IMR-90 (cell line): ENCODE data around the gene PPP2R2D. TPM values are rescaled to one million over a fixed set of nuclear protein-coding genes. Genes with fewer than 3 reads are reported as not detected.

Source experiments
- ATAC-seq: fragments of 200-7000 bp; cut with Tn5 transposase; 2 replicates; pipeline ENCODE4 v1.9.1; 2020; ENCODE audit warnings: low read depth, mild to moderate bottlenecking, moderate library complexity
- BruUV-seq: library from RNA; stranded (reverse); fragments of 400-500 nt; replicated peaks from 2 replicates; lab custom pipeline; 2021; lab: Mats Ljungman, UMichigan
- CTCF ChIA-PET: fragments of 300-600 bp; formaldehyde crosslinking; extraction: SDS; loops from one replicate; lab custom pipeline; 2021; ENCODE audit warnings: antibody characterized with exemption; lab: Yijun Ruan, JAX
- POLR2A ChIA-PET: fragments of 300-600 bp; sonication (Branson Sonifier 250); formaldehyde crosslinking; loops from one replicate; lab custom pipeline; 2022; ENCODE audit warnings: antibody characterized with exemption; ENCODE audit not compliant: unreplicated experiment; lab: Charles Lee
- DNase-seq: peaks from one replicate; pipeline ENCODE4 v3.0.0; 2013
- H2AFZ ChIP-seq: replicated peaks from 2 replicates; pipeline ENCODE3; 2013; ENCODE audit warnings: low read length, mild to moderate bottlenecking; ENCODE audit not compliant: poor library complexity
- H2AK5ac ChIP-seq: 2 replicates; pipeline ENCODE4 v1.6.1; 2013; ENCODE audit warnings: low read depth, low read length, inconsistent platforms
- H2AK9ac ChIP-seq: replicated peaks from 2 replicates; pipeline ENCODE3; 2013; ENCODE audit warnings: mild to moderate bottlenecking, low read depth, low read length, moderate library complexity; ENCODE audit not compliant: poor library complexity
- H2BK120ac ChIP-seq: 2 replicates; pipeline ENCODE4 v1.6.1; 2013; ENCODE audit warnings: low read depth, low read length, inconsistent platforms
- H2BK15ac ChIP-seq: 3 replicates; pipeline ENCODE4 v1.6.1; 2013; ENCODE audit warnings: low read depth, low read length, inconsistent platforms
- H2BK20ac ChIP-seq: 2 replicates; pipeline ENCODE4 v1.6.1; 2013; ENCODE audit warnings: low read depth, mild to moderate bottlenecking, inconsistent platforms, low read length, moderate library complexity
- H2BK5ac ChIP-seq: 2 replicates; pipeline ENCODE4 v1.6.1; 2013; ENCODE audit warnings: mild to moderate bottlenecking, low read depth, low read length, inconsistent platforms; ENCODE audit not compliant: poor library complexity, severe bottlenecking
- H3K14ac ChIP-seq: replicated peaks from 2 replicates; pipeline ENCODE4 v1.6.1; 2013; ENCODE audit warnings: low read depth, low read length, inconsistent platforms
- H3K18ac ChIP-seq: 2 replicates; pipeline ENCODE4 v1.6.1; 2013; ENCODE audit warnings: low read depth, low read length, control low read depth
- H3K23ac ChIP-seq: 2 replicates; pipeline ENCODE4 v1.6.1; 2013; ENCODE audit warnings: low read depth, low read length, inconsistent platforms
- H3K27ac ChIP-seq: 2 replicates; pipeline ENCODE4 v1.5.1; 2013; ENCODE audit warnings: mild to moderate bottlenecking, control low read depth, low read length; ENCODE audit not compliant: insufficient read depth
- H3K27me3 ChIP-seq: 2 replicates; pipeline ENCODE4 v1.6.1; 2013; ENCODE audit warnings: low read length; ENCODE audit not compliant: control insufficient read depth, insufficient read depth
- H3K36me3 ChIP-seq: 2 replicates; pipeline ENCODE4 v1.6.1; 2013; ENCODE audit warnings: low read length, mixed read lengths; ENCODE audit not compliant: control insufficient read depth, insufficient read depth
- H3K4ac ChIP-seq: 2 replicates; pipeline ENCODE4 v1.6.1; 2013; ENCODE audit warnings: low read depth, low read length, inconsistent platforms
- H3K4me1 ChIP-seq: 2 replicates; pipeline ENCODE4 v1.6.1; 2013; ENCODE audit warnings: low read length, mixed read lengths; ENCODE audit not compliant: control insufficient read depth, insufficient read depth
- H3K4me2 ChIP-seq: 2 replicates; pipeline ENCODE4 v1.6.1; 2013; ENCODE audit warnings: low read depth, mild to moderate bottlenecking, control low read depth, low read length, moderate library complexity
- H3K4me3 ChIP-seq: 2 replicates; pipeline ENCODE4 v1.5.1; 2013; ENCODE audit warnings: low read depth, mild to moderate bottlenecking, control low read depth, low read length, moderate library complexity; ENCODE audit not compliant: insufficient read depth
- H3K56ac ChIP-seq: 2 replicates; pipeline ENCODE4 v1.6.1; 2013; ENCODE audit warnings: low read length, inconsistent platforms; ENCODE audit not compliant: insufficient read depth; ENCODE audit errors: extremely low read depth
- H3K79me1 ChIP-seq, 2 experiments: 2 replicates each; pipeline ENCODE4 v1.6.1; 2013; ENCODE audit warnings: low read length in 2 of 2, inconsistent platforms in 1 of 2, low read depth in 1 of 2
- H3K9ac ChIP-seq: 2 replicates; pipeline ENCODE4 v1.6.1; 2013; ENCODE audit warnings: low read depth, low read length, control low read depth
- H3K9me1 ChIP-seq: 2 replicates; pipeline ENCODE4 v1.6.1; 2013; ENCODE audit warnings: low read length, inconsistent platforms; ENCODE audit not compliant: insufficient read depth
- H3K9me3 ChIP-seq: 2 replicates; pipeline ENCODE4 v1.6.1; 2013; ENCODE audit warnings: low read length; ENCODE audit not compliant: control insufficient read depth, insufficient read depth
- H4K20me1 ChIP-seq: 2 replicates; pipeline ENCODE4 v1.6.1; 2013; ENCODE audit warnings: low read length, inconsistent platforms; ENCODE audit not compliant: insufficient read depth
- H4K5ac ChIP-seq: 2 replicates; pipeline ENCODE4 v1.6.1; 2013; ENCODE audit warnings: mild to moderate bottlenecking, low read depth, low read length, control low read depth
- H4K8ac ChIP-seq, 2 experiments: 2 replicates each; pipeline ENCODE4 v1.6.1; 2013; ENCODE audit warnings: low read depth in 2 of 2, low read length in 2 of 2, control low read depth in 1 of 2, inconsistent platforms in 1 of 2
- H4K91ac ChIP-seq: 2 replicates; pipeline ENCODE4 v1.6.1; 2013; ENCODE audit warnings: low read depth, low read length, inconsistent platforms; ENCODE audit not compliant: insufficient read depth
- BHLHE40 ChIP-seq: fragments of 150-350 bp; IDR thresholded peaks from 2 replicates; pipeline ENCODE4 v1.6.1; 2016; ENCODE audit warnings: mild to moderate bottlenecking, low read depth, low read length
- CEBPB ChIP-seq: IDR thresholded peaks from 2 replicates; pipeline ENCODE4 v1.6.1; 2012; ENCODE audit warnings: low read depth, low read length, improper control_type of control experiment
- CTCF ChIP-seq: conservative IDR thresholded peaks from 2 replicates; pipeline ENCODE4 v1.5.1; 2012; ENCODE audit warnings: mild to moderate bottlenecking, low read depth, low read length, improper control_type of control experiment
- ELK1 ChIP-seq: fragments of 150-350 bp; IDR thresholded peaks from 2 replicates; pipeline ENCODE4 v1.6.1; 2016; ENCODE audit warnings: low read depth, mild to moderate bottlenecking, low read length, moderate library complexity, borderline replicate concordance
- FOS ChIP-seq: fragments of 150-350 bp; IDR thresholded peaks from 2 replicates; pipeline ENCODE4 v1.6.1; 2016; ENCODE audit warnings: low read depth, low read length
- MAFK ChIP-seq: IDR thresholded peaks from 2 replicates; pipeline ENCODE4 v1.6.1; 2012; ENCODE audit warnings: low read depth, low read length, improper control_type of control experiment
- MXI1 ChIP-seq: IDR thresholded peaks from 2 replicates; pipeline ENCODE4 v1.6.1; 2012; ENCODE audit warnings: low read depth, mild to moderate bottlenecking, low read length, moderate library complexity, borderline replicate concordance
- NFE2L2 ChIP-seq: fragments of 150-350 bp; IDR thresholded peaks from 2 replicates; pipeline ENCODE4 v1.6.1; 2016; ENCODE audit warnings: low read depth, mild to moderate bottlenecking, low read length
- POLR2A ChIP-seq: IDR thresholded peaks from 2 replicates; pipeline ENCODE4 v1.6.1; 2012; ENCODE audit warnings: mild to moderate bottlenecking, low read depth, low read length
- RAD21 ChIP-seq: IDR thresholded peaks from 2 replicates; pipeline ENCODE4 v1.6.1; 2012; ENCODE audit warnings: low read length, improper control_type of control experiment
- RCOR1 ChIP-seq: IDR thresholded peaks from 2 replicates; pipeline ENCODE4 v1.6.1; 2012; ENCODE audit warnings: mild to moderate bottlenecking, low read length, improper control_type of control experiment; ENCODE audit not compliant: insufficient replicate concordance
- RFX5 ChIP-seq: IDR thresholded peaks from 2 replicates; pipeline ENCODE4 v1.8.0; 2012; ENCODE audit warnings: low read depth, mild to moderate bottlenecking, low read length, moderate library complexity
- SMC3 ChIP-seq: fragments of 150-350 bp; IDR thresholded peaks from 2 replicates; pipeline ENCODE4 v1.6.1; 2016; ENCODE audit warnings: low read depth, mild to moderate bottlenecking, antibody characterized with exemption, low read length, moderate library complexity
- USF2 ChIP-seq: fragments of 150-350 bp; IDR thresholded peaks from 2 replicates; pipeline ENCODE4 v1.6.1; 2017; ENCODE audit warnings: mild to moderate bottlenecking, antibody characterized with exemption, low read length, low read depth
- WGBS, 2 experiments: methylation state at CpG; one replicate each; pipeline versions ENCODE4 v1.1.5 to v1.1.7; 2013; ENCODE audit warnings: missing lambda C conversion rate in 2 of 2; ENCODE audit not compliant: insufficient read length in 1 of 2; ENCODE audit errors: extremely low coverage in 2 of 2; 5-methylcytosine and 5-hydroxymethylcytosine counted together
- dilution Hi-C: fragments of 300-500 bp; cut with HindIII; formaldehyde crosslinking; loops from one replicate; pipeline ENCODE4 v1.14.3; 2018; ENCODE audit warnings: low sequenced_read_pairs; ENCODE audit not compliant: unreplicated experiment
- in situ Hi-C: fragments of 300-500 bp; cut with MboI; formaldehyde crosslinking; loops from 3 replicates; pipeline ENCODE4 v1.14.3; 2019; ENCODE audit warnings: low sequenced_read_pairs, inconsistent platforms, mixed read lengths
- intact Hi-C: fragments of 100-400 bp; cut with micrococcal nuclease; formaldehyde crosslinking; loops from 2 replicates; pipeline ENCODE4 v1.10.0; 2022
- polyA plus RNA-seq, 3 experiments: library from polyadenylated mRNA; depleted of rRNA; stranded (reverse); fragments of >200 nt; gene quantifications; 2 replicates each; pipeline ENCODE4 v1.2.3, GENCODE V29; 2012; ENCODE audit warnings: low replicate concordance in 1 of 3
- total RNA-seq: library from RNA; depleted of rRNA; stranded (reverse); fragments of >200 nt; gene quantifications from 2 replicates; pipeline ENCODE4 v1.2.3, GENCODE V29; 2012

Gene PPP2R2D
- total and polyA plus RNA-seq, 2 of the 4 experiments (the other 2 are of a cell fraction): 22.8 to 23.8 TPM

GRCh38 chr10:131936736-131937135 is 35.9 kb downstream of the PPP2R2D start:
- dilution Hi-C loops (no loop called here), intact Hi-C loops (no loop called here), in situ Hi-C loops (no loop called here)
- H3K27me3 ChIP-seq: no peaks in the 10 kb centered on the region
- no peaks in the 10 kb centered on the region for H3K4me1 ChIP-seq
- no peak overlapping the region for H2BK5ac ChIP-seq
- H3K14ac ChIP-seq: no peak overlapping the region
- H3K4me3 ChIP-seq: no peak overlapping the region
- H4K5ac ChIP-seq: no peak overlapping the region
- H4K20me1 ChIP-seq: peaks cover 25% of the 10 kb centered on the region
- H4K8ac ChIP-seq: no peak overlapping the region
- 93% methylated on average over 8 of the region's 18 CpGs; no CpG with 5 or more reads in 1 of the 2 experiments for WGBS, 2 experiments
- DNase-seq: no peak
- no peak for TF ChIP-seq MXI1
- TF ChIP-seq ELK1: no peak
- TF ChIP-seq RFX5: no peak
- no peak for TF ChIP-seq BHLHE40
- no peak for TF ChIP-seq RAD21
- no peak for TF ChIP-seq POLR2A
- no peak for TF ChIP-seq NFE2L2
- TF ChIP-seq FOS: no peak
- TF ChIP-seq USF2: no peak
- TF ChIP-seq MAFK: no peak
- no peak for TF ChIP-seq CEBPB
- TF ChIP-seq CTCF: no peak
- no peak for TF ChIP-seq RCOR1
- no peak for TF ChIP-seq SMC3
- no peak overlapping the region for H2AK5ac ChIP-seq
- ChIA-PET CTCF (no interaction called here), POLR2A (no interaction called here)
- H3K4ac ChIP-seq: no peak overlapping the region
- ATAC-seq: no peak
- no peak overlapping the region for H3K27ac ChIP-seq
- H2AK9ac ChIP-seq: no peak overlapping the region
- H3K56ac ChIP-seq: no peak overlapping the region
- H3K36me3 ChIP-seq: peaks cover 29% of the 10 kb centered on the region
- no peak overlapping the region for H2BK120ac ChIP-seq
- H4K91ac ChIP-seq: no peak overlapping the region
- no peak overlapping the region for H2BK15ac ChIP-seq
- H3K79me1 ChIP-seq: peaks cover 33 to 68% of the 10 kb centered on the region in 2 experiments
- H2BK20ac ChIP-seq: no peak overlapping the region
- peaks cover 11% of the 10 kb centered on the region; the same call in 1 of the 2 replicates for H3K9me1 ChIP-seq
- H3K23ac ChIP-seq: no peak overlapping the region
- no peaks in the 10 kb centered on the region for H3K9me3 ChIP-seq
- H3K4me2 ChIP-seq: no peak overlapping the region
- no TSS peak for BruUV-seq
- H2AFZ ChIP-seq: no peak overlapping the region
- H3K9ac ChIP-seq: no peak overlapping the region
- no peak overlapping the region for H3K18ac ChIP-seq
